K562 (cell line): ENCODE data around the gene ATP6V0E1. TPM values are rescaled to one million over a fixed set of nuclear protein-coding genes. Genes with fewer than 3 reads are reported as not detected.

ENCODE experiments used
- CAMTA2 ChIP-seq: fragments of 250-450 bp; sonication (Bioruptor Pico); conservative IDR thresholded peaks from 2 replicates; pipeline ENCODE4 v1.5.1; 2022
- FOXA3 ChIP-seq, 2 experiments: fragments of 450-650 bp in 1 of 2; sonication (generic) in 1 of 2; formaldehyde crosslinking; IDR thresholded peaks in 1 of 2; conservative IDR thresholded peaks in 1 of 2; 2 replicates each; pipeline versions ENCODE4 v1.4.0 to v1.8.0; 2020 to 2022; ENCODE audit warnings: mild to moderate bottlenecking in 2 of 2, missing genetic modification reagents in 1 of 2
- SIRT6 ChIP-seq: IDR thresholded peaks from one replicate; pipeline ENCODE4 v1.6.1; 2012; ENCODE audit warnings: low read depth, mild to moderate bottlenecking, control low read depth, inconsistent platforms, low read length, moderate library complexity
- polyA plus RNA-seq, 8 experiments: library from polyadenylated mRNA; depleted of rRNA in 4 of 8; stranded (reverse) in 5 of 8; unstranded in 3 of 8; fragments of >200 nt; fragmentation: Nextera tagmentation in 2 of 8; fragmentation: Illumina TruSeq in 1 of 8; extraction: Ambion mirVana in 2 of 8; extraction: Trizol in 1 of 8; gene quantifications; 2 replicates each; pipeline versions ENCODE4 v1.2.1 to v1.2.3, GENCODE V29; 2011 to 2014; ENCODE audit warnings: inconsistent platforms in 1 of 8, missing spikeins in 1 of 8
- total RNA-seq, 7 experiments: library from RNA; depleted of rRNA in 6 of 7; stranded (reverse); fragments of >200 nt in 6 of 7; fragmentation: Illumina TruSeq in 2 of 7; extraction: Trizol in 2 of 7; gene quantifications; 2 replicates each; pipeline versions ENCODE4 v1.2.1 to v1.2.3, GENCODE V29; 2011 to 2021; ENCODE audit warnings: low replicate concordance in 1 of 7
- TF ChIP-seq, protein P1 (sequence below): fragments of 250-450 bp; sonication (Bioruptor Pico); IDR thresholded peaks from 2 replicates; pipeline ENCODE4 v1.4.0; 2020
- TF ChIP-seq, protein P2 (sequence below): fragments of 250-450 bp; sonication (Bioruptor Pico); IDR thresholded peaks from 2 replicates; pipeline ENCODE4 v1.8.0; 2022; ENCODE audit warnings: inconsistent platforms

The ATP6V0E1 gene
- total and polyA plus RNA-seq, 9 of the 15 experiments (the other 6 are each of a cell fraction or from before 2014, with no cell fraction given): 63.8 to 395 (median 112) TPM

DNA sequence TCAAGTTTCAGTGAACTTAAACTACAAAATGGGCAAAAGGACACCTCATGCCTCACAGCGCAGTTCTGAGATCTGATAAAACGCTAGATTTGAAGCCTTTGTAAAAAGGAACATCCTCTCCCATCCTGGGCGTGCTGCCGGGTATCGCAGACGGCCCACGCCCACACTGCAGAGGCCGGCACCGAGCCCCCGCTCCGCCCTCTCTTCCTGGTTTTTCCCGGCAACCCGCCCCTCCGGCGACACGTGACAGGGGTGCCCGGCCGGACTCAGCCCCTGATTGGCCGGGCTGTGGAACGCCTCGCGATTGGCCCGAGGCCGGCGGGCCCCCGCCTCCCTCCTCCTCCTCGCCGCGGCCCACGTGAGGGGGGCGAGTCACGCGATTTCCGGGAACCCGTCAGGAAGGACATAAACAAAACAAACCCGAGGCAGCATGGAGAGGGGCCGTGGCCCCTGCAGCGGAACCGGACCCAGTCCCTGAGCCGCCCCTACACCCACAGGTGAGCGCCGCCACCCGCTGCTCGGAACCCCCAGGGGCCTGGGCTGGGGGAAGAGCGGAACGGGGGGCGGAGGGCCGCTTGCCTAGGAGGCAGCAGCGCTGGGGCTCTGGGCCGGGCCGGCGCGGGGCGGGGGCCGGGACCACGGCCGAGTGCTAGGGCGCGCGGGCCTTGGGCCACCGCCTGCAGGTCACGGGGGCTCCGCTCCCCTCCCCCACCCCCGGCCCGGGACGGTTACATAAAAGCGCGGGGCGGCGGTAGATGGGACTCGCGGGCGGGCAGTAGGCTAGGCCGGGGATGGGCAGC lies 72.6 kb downstream of the ATP6V0E1 start, which contains the start of gene CREBRF (continued):
- TF ChIP-seq, protein P1, sequence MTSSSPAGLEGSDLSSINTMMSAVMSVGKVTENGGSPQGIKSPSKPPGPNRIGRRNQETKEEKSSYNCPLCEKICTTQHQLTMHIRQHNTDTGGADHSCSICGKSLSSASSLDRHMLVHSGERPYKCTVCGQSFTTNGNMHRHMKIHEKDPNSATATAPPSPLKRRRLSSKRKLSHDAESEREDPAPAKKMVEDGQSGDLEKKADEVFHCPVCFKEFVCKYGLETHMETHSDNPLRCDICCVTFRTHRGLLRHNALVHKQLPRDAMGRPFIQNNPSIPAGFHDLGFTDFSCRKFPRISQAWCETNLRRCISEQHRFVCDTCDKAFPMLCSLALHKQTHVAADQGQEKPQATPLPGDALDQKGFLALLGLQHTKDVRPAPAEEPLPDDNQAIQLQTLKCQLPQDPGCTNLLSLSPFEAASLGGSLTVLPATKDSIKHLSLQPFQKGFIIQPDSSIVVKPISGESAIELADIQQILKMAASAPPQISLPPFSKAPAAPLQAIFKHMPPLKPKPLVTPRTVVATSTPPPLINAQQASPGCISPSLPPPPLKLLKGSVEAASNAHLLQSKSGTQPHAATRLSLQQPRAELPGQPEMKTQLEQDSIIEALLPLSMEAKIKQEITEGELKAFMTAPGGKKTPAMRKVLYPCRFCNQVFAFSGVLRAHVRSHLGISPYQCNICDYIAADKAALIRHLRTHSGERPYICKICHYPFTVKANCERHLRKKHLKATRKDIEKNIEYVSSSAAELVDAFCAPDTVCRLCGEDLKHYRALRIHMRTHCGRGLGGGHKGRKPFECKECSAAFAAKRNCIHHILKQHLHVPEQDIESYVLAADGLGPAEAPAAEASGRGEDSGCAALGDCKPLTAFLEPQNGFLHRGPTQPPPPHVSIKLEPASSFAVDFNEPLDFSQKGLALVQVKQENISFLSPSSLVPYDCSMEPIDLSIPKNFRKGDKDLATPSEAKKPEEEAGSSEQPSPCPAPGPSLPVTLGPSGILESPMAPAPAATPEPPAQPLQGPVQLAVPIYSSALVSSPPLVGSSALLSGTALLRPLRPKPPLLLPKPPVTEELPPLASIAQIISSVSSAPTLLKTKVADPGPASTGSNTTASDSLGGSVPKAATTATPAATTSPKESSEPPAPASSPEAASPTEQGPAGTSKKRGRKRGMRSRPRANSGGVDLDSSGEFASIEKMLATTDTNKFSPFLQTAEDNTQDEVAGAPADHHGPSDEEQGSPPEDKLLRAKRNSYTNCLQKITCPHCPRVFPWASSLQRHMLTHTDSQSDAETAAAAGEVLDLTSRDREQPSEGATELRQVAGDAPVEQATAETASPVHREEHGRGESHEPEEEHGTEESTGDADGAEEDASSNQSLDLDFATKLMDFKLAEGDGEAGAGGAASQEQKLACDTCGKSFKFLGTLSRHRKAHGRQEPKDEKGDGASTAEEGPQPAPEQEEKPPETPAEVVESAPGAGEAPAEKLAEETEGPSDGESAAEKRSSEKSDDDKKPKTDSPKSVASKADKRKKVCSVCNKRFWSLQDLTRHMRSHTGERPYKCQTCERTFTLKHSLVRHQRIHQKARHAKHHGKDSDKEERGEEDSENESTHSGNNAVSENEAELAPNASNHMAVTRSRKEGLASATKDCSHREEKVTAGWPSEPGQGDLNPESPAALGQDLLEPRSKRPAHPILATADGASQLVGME (CRISPR knock-in tag): peak; percentile 92
- TF ChIP-seq SIRT6 (no peak), CAMTA2 (CRISPR knock-in tag) (no peak), FOXA3 (CRISPR knock-in tag; conservative IDR thresholded peaks at IDR 0.05 in 1 of 2, IDR thresholded peaks at IDR 0.05 in 1 of 2) (0 out of 4 replicates have a peak, but pooled peaks of 1 of the 2 experiments have one; percentile 2)
- TF ChIP-seq, protein P2, sequence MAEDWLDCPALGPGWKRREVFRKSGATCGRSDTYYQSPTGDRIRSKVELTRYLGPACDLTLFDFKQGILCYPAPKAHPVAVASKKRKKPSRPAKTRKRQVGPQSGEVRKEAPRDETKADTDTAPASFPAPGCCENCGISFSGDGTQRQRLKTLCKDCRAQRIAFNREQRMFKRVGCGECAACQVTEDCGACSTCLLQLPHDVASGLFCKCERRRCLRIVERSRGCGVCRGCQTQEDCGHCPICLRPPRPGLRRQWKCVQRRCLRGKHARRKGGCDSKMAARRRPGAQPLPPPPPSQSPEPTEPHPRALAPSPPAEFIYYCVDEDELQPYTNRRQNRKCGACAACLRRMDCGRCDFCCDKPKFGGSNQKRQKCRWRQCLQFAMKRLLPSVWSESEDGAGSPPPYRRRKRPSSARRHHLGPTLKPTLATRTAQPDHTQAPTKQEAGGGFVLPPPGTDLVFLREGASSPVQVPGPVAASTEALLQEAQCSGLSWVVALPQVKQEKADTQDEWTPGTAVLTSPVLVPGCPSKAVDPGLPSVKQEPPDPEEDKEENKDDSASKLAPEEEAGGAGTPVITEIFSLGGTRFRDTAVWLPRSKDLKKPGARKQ (CRISPR knock-in tag): no peak
- TF ChIP-seq, all 486 proteins: peak for 135
